ENCODE measurements around the gene FTSJ1. TPM values are rescaled to one million over a fixed set of nuclear protein-coding genes. Genes with fewer than 3 reads are reported as not detected.

The FTSJ1 gene
- total RNA-seq, 2 donors from 2014 or later, result 36.6 to 43.3 TPM

- no peak overlapping the region for H3K4me3 ChIP-seq
- no peak overlapping the region for H3K27ac ChIP-seq
- peaks cover 0 to 4% of the 10 kb centered on the region in 2 donors for H3K9me3 ChIP-seq
- TF ChIP-seq, protein P1, sequence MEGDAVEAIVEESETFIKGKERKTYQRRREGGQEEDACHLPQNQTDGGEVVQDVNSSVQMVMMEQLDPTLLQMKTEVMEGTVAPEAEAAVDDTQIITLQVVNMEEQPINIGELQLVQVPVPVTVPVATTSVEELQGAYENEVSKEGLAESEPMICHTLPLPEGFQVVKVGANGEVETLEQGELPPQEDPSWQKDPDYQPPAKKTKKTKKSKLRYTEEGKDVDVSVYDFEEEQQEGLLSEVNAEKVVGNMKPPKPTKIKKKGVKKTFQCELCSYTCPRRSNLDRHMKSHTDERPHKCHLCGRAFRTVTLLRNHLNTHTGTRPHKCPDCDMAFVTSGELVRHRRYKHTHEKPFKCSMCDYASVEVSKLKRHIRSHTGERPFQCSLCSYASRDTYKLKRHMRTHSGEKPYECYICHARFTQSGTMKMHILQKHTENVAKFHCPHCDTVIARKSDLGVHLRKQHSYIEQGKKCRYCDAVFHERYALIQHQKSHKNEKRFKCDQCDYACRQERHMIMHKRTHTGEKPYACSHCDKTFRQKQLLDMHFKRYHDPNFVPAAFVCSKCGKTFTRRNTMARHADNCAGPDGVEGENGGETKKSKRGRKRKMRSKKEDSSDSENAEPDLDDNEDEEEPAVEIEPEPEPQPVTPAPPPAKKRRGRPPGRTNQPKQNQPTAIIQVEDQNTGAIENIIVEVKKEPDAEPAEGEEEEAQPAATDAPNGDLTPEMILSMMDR (IDR thresholded peaks at IDR 0.05), result no peak
- H3K27me3 ChIP-seq, result no peaks in the 10 kb centered on the region
- no peaks in the 10 kb centered on the region for H3K36me3 ChIP-seq
- H3K4me1 ChIP-seq, result no peaks in the 10 kb centered on the region
- no peak for DNase-seq (ENCODE audit: low spot score)
Observed at GRCh38 chrX:48492293-48492910, 16.4 kb downstream of the FTSJ1 start.

- Histone ChIP-seq H3K4me3 (no peak overlapping the region), H3K27me3 (no peaks in the 10 kb centered on the region), H3K36me3 (no peaks in the 10 kb centered on the region), H3K27ac (no peak overlapping the region), H3K4me1 (no peaks in the 10 kb centered on the region), H3K9me3 (peaks cover 0 to 4% of the 10 kb centered on the region in 2 donors)
- TF ChIP-seq, protein P1 (IDR thresholded peaks at IDR 0.05), result peak in 1 of 2 donors; percentile 38
- no peak for DNase-seq (ENCODE audit: low spot score)
Observed at GRCh38 chrX:48493890-48494364, 17.9 kb downstream of the FTSJ1 start.

- Histone ChIP-seq H3K4me3 (no peak overlapping the region), H3K9me3 (no peaks in the 10 kb centered on the region), H3K36me3 (no peaks in the 10 kb centered on the region), H3K27ac (no peak overlapping the region), H3K27me3 (no peaks in the 10 kb centered on the region), H3K4me1 (no peaks in the 10 kb centered on the region)
- TF ChIP-seq, protein P1 (IDR thresholded peaks at IDR 0.05), result no peak
- no peak for DNase-seq (ENCODE audit: low spot score)
Observed at GRCh38 chrX:48496660-48497059, 20.7 kb downstream of the FTSJ1 start.

- Histone ChIP-seq H3K4me3 (no peak overlapping the region), H3K27me3 (no peaks in the 10 kb centered on the region), H3K4me1 (no peaks in the 10 kb centered on the region), H3K9me3 (no peaks in the 10 kb centered on the region), H3K27ac (no peak overlapping the region), H3K36me3 (no peaks in the 10 kb centered on the region)
- DNase-seq (ENCODE audit: low spot score), result no peak
- TF ChIP-seq, protein P1 (IDR thresholded peaks at IDR 0.05), result no peak
Observed at GRCh38 chrX:48497871-48498270, 21.9 kb downstream of the FTSJ1 start.

DNA sequence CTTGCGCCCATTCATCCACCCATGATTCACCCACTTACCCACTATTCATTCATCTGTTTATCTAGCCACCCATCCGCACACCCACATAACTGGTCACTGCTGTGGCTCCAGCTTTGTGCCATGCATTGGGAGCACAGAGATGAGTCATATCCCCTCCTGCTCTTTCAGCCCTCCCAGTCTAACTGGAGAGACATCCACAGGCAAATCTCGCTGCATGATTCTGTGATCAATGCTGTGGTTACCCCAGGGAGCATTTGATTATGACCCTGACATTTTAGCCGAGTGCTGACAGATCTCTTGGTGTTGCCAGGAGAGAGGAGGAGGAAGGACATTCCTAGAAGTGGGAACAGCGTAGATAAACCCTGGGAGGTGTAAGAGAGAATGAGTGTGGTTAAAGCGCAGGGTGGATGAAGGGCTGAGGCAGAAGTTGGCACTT, 22.4 kb downstream of the FTSJ1 start:
- H3K27ac ChIP-seq, result no peak overlapping the region
- DNase-seq (ENCODE audit: low spot score), result no peak

More for the DNA sequence above, 22.4 kb downstream of the FTSJ1 start:
- no peaks in the 10 kb centered on the region for H3K4me1 ChIP-seq
- H3K27me3 ChIP-seq, result no peaks in the 10 kb centered on the region
- TF ChIP-seq, protein P1 (IDR thresholded peaks at IDR 0.05), result no peak
- no peaks in the 10 kb centered on the region for H3K36me3 ChIP-seq
- H3K9me3 ChIP-seq, result no peaks in the 10 kb centered on the region
- H3K4me3 ChIP-seq, result no peak overlapping the region
